ENCODE data around the gene AGAP2.

- no peak for TF ChIP-seq CTCF (optimal IDR thresholded peaks at IDR 0.05 in 1 of 3, IDR thresholded peaks at IDR 0.05 in 1 of 3, conservative IDR thresholded peaks at IDR 0.05 in 1 of 3; ENCODE audit: extremely low read depth in 1 of 3, insufficient read depth in 2 of 3, low read length in 3 of 3)
- TF ChIP-seq EZH2 (IDR thresholded peaks at IDR 0.05; ENCODE audit: low read length): no peak
Observed at GRCh38 chr12:57694459-57695019, 44.0 kb downstream of the AGAP2 start.
